LNCaP clone FGC (cell line): ENCODE data around the gene ZNF423.

Source experiments
- DNase-seq: peaks from one replicate; pipeline ENCODE4 v3.0.0-alpha.2; 2011; ENCODE audit warnings: low read depth
- H3K4me3 ChIP-seq: 2 replicates; pipeline ENCODE4 v1.5.1; 2011; ENCODE audit warnings: mild to moderate bottlenecking, low read depth, low read length, control low read depth
- CTCF ChIP-seq: IDR thresholded peaks from 2 replicates; pipeline ENCODE4 v1.5.1; 2012; ENCODE audit warnings: mild to moderate bottlenecking; ENCODE audit not compliant: control insufficient read depth, insufficient read depth; ENCODE audit errors: extremely low read depth

ZNF423 gene

GRCh38 chr16:49742428-49743202 lies 113.3 kb downstream of the ZNF423 start:
- no peak overlapping the region for H3K4me3 ChIP-seq
- no peak for DNase-seq
- no peak for TF ChIP-seq CTCF

GRCh38 chr16:49740256-49740655 lies 115.7 kb downstream of the ZNF423 start:
- DNase-seq = no peak
- H3K4me3 ChIP-seq = no peak overlapping the region
- TF ChIP-seq CTCF = no peak

GRCh38 chr16:49739381-49739780 lies 116.5 kb downstream of the ZNF423 start:
- no peak overlapping the region for H3K4me3 ChIP-seq
- no peak for TF ChIP-seq CTCF
- no peak for DNase-seq

- no peak for TF ChIP-seq CTCF
- DNase-seq = no peak
- no peak overlapping the region for H3K4me3 ChIP-seq
Measured at GRCh38 chr16:49738832-49739231, 117.1 kb downstream of the ZNF423 start.

GRCh38 chr16:49738001-49738400 lies 117.9 kb downstream of the ZNF423 start:
- TF ChIP-seq CTCF = no peak
- no peak overlapping the region for H3K4me3 ChIP-seq
- DNase-seq = no peak

- TF ChIP-seq CTCF = no peak
- H3K4me3 ChIP-seq = no peak overlapping the region
- no peak for DNase-seq
Measured at GRCh38 chr16:49737541-49737940, 118.4 kb downstream of the ZNF423 start.

- no peak for DNase-seq
- no peak for TF ChIP-seq CTCF
- H3K4me3 ChIP-seq = no peak overlapping the region
Measured at GRCh38 chr16:49734331-49734730, 121.6 kb downstream of the ZNF423 start.
